GM12892 (cell line): ENCODE measurements around the gene IMMP2L.
"Not testable (repeated sequence)": the region's sequence is repeated elsewhere in the genome, so short reads cannot be mapped to it uniquely, and the experiment has no call there.

Experiments used
- DNase-seq: peaks from one replicate; pipeline ENCODE4 v3.0.0; 2011; ENCODE audit not compliant: insufficient read length
- FAIRE-seq: peaks from 2 replicates; lab custom pipeline; 2011; peaks lifted over from hg19 to GRCh38; lab: Jason Lieb, UNC
- POLR2A ChIP-seq: IDR thresholded peaks from 2 replicates; pipeline ENCODE4 v1.6.1; 2011; ENCODE audit warnings: low read depth, low read length, control low read depth
- POLR2AphosphoS5 ChIP-seq: IDR thresholded peaks from 2 replicates; pipeline ENCODE4 v1.6.1; 2011; ENCODE audit warnings: low read depth, low read length, control low read depth
- TAF1 ChIP-seq: IDR thresholded peaks from 2 replicates; pipeline ENCODE4 v1.6.1; 2011; ENCODE audit warnings: low read depth, mild to moderate bottlenecking, control low read depth, low read length, borderline replicate concordance

Gene IMMP2L

GRCh38 chr7:111339006-111339405 lies 223.3 kb downstream of the IMMP2L start:
- DNase-seq (no peak), FAIRE-seq (no peak)
- TF ChIP-seq TAF1 (no peak), POLR2A (no peak), POLR2AphosphoS5 (no peak)

GRCh38 chr7:111333010-111333409 lies 229.3 kb downstream of the IMMP2L start:
- DNase-seq (no peak), FAIRE-seq (no peak)
- TF ChIP-seq TAF1 (no peak), POLR2AphosphoS5 (no peak), POLR2A (no peak)

DNA sequence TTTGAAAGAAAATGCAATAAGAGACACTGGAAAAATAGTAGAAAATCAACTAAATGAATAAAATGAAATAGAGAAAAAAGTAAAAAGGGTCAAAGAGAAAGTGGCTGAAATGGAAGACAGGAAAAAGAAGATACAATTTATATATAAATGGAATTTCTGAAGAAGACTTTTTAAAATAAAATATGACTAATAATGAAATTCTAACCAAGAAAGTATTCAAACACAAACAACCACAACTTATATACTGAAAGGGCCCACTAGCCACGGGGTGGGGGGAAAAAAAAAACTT lies 232.1 kb downstream of the IMMP2L start:
- TF ChIP-seq POLR2A (no peak), TAF1 (no peak), POLR2AphosphoS5 (no peak)
- FAIRE-seq (no peak), DNase-seq (no peak)

DNA sequence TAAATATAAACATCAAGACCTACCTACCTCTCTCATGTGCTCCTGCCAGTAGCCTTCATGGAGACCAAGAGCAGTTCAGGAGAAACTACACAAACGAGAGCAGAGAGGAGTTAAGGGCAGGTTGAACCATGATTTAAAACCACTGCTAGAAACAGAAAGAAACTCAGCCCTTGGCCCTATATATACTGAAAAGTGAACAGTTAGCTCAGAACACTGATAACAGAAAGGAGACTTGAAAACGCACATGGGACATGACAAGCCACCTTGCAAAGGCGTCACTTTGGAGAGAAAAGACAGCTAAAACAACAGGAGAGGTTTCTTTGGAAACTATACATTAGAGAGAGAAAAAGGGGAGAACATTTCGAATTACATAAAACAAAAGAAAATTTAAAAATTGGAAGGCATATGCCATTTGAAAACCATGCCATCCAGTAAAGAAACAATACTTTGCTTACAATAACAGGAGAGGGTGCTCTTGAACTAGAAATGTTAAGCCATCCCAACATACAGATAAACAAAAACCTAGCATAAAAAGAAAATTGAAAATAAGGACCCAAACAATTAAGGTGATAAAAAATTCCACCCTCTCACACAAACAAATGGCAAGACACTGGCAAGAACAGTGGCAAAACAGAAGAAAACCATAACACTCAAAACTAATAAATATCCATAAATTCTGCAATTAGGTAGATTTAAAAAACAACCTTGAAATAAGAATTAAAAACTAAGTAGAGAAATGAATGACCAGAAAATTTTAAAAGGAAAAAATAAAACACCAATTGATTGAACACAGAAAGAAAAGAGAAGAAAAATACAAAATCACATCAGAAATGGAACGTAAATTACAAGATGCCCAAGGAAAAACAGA lies 232.7 kb downstream of the IMMP2L start:
- DNase-seq (no peak), FAIRE-seq (no peak)
- TF ChIP-seq POLR2AphosphoS5 = no peak
- no peak for TF ChIP-seq TAF1
- TF ChIP-seq POLR2A = no peak

DNA sequence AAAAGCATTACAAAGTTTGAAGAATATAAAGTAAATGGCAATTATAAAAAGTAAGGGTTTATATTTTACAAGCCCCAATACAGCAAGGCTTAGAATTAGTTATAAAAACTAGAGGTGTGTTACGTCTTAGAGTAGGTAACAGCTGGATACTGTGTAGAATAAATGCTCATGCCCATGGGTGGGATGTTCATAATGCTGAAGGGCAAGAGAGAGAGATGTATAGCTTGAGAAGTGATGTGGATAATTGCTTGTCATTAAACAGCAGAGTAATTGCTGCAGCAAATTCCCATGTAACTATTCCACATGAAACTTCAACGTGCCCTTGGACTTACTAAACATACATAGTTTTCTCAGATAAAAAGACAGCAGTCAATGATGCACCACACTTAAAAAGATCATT lies 233.8 kb downstream of the IMMP2L start:
- FAIRE-seq = no peak
- DNase-seq = no peak
- TF ChIP-seq POLR2AphosphoS5 (no peak), POLR2A (no peak), TAF1 (no peak)

- TF ChIP-seq POLR2AphosphoS5 (no peak), POLR2A (no peak), TAF1 (no peak)
- no peak for FAIRE-seq
- no peak for DNase-seq
Measured at GRCh38 chr7:111324776-111325175, 237.5 kb downstream of the IMMP2L start.

- FAIRE-seq = no peak
- no peak for DNase-seq
- TF ChIP-seq TAF1 (no peak), POLR2AphosphoS5 (no peak), POLR2A (no peak)
Measured at GRCh38 chr7:111324228-111324627, 238.1 kb downstream of the IMMP2L start.

DNA sequence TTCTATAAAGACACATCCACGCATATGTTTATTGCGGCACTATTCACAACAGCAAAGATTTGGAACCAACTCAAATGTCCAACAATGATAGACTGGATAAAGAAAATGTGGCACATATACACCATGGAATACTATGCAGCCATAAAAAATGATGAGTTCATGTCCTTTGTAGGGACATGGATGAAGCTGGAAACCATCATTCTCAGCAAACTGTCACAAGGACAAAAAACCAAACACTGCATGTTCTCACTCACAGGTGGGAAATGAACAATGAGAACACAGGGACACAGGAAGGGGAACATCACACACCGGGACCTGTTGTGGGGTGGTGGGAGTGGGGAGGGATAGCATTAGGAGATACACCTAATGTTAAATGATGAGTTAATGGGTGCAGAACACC lies 238.6 kb downstream of the IMMP2L start:
- DNase-seq, FAIRE-seq: not testable (repeated sequence)

DNA sequence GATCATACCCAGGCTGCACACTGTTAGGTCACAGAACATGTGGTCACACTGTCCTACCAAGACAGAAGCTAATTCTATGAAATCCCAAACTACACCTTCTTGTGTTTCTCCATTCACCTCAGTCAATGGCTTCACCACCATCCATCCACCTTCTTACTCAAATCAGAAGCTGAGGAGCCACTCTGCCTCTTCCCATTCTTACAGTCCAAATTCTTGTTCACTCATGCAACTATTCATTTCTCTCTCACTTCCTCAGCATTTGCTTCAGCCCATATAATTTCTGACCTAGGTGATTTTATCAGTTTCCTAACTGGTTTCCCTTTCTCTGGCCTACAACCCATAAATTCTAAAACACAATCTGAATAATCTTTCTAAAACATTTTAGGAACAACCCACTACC lies 242.2 kb downstream of the IMMP2L start:
- TF ChIP-seq POLR2A = no peak
- TF ChIP-seq POLR2AphosphoS5 = no peak
- no peak for TF ChIP-seq TAF1
- FAIRE-seq (no peak), DNase-seq (no peak)

GRCh38 chr7:111312966-111313365 lies 249.3 kb downstream of the IMMP2L start:
- TF ChIP-seq POLR2AphosphoS5 (no peak), POLR2A (no peak)
- FAIRE-seq (no peak), DNase-seq (no peak)

DNA sequence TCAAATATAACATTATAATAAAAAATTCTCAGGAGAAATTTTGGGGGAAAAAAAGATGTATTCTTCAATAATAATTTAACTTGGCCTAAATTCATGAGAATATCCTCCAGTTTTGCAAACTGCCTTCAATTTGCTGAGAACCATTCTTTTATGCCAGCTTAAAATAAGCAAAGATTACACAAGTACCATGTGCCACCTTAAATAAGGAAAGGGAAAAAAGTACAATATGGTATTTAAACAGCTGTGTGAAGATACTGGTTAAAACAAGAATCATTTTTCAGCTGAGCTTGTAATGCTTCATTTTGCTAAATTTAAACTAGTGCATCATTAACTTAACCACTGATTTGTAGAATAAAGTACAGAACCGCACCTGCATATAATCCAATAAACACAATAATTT lies 253.6 kb downstream of the IMMP2L start:
- no peak for TF ChIP-seq POLR2AphosphoS5
- TF ChIP-seq TAF1 = no peak
- no peak for TF ChIP-seq POLR2A
- FAIRE-seq (no peak), DNase-seq (no peak)

GRCh38 chr7:111301891-111302290 lies 260.4 kb downstream of the IMMP2L start:
- FAIRE-seq = no peak
- TF ChIP-seq POLR2A (no peak), TAF1 (no peak), POLR2AphosphoS5 (no peak)
- DNase-seq = no peak

GRCh38 chr7:111294494-111294893 lies 267.8 kb downstream of the IMMP2L start:
- TF ChIP-seq POLR2A (no peak), TAF1 (no peak), POLR2AphosphoS5 (no peak)
- DNase-seq (no peak), FAIRE-seq (no peak)
